OCI-LY1 (cell line): Measurements from ENCODE around the gene GLIS1.

Experiments used
- EZH2 ChIP-seq: fragments of 200-600 bp; sonication (generic), shearing (Covaris generic); IDR thresholded peaks from 2 replicates; pipeline ENCODE4 v1.8.0; 2017; ENCODE audit warnings: borderline replicate concordance, mixed run types, mild to moderate bottlenecking, antibody characterized with exemption, low read length, moderate library complexity, mixed read lengths
- TF ChIP-seq, protein P1 (sequence below): fragments of 200-600 bp; sonication (generic), shearing (Covaris generic); IDR thresholded peaks from 2 replicates; pipeline ENCODE4 v1.5.1; 2017; ENCODE audit warnings: mild to moderate bottlenecking, antibody characterized with exemption, low read length, moderate library complexity, mixed read lengths

- no peak for TF ChIP-seq EZH2
- TF ChIP-seq, protein P1, sequence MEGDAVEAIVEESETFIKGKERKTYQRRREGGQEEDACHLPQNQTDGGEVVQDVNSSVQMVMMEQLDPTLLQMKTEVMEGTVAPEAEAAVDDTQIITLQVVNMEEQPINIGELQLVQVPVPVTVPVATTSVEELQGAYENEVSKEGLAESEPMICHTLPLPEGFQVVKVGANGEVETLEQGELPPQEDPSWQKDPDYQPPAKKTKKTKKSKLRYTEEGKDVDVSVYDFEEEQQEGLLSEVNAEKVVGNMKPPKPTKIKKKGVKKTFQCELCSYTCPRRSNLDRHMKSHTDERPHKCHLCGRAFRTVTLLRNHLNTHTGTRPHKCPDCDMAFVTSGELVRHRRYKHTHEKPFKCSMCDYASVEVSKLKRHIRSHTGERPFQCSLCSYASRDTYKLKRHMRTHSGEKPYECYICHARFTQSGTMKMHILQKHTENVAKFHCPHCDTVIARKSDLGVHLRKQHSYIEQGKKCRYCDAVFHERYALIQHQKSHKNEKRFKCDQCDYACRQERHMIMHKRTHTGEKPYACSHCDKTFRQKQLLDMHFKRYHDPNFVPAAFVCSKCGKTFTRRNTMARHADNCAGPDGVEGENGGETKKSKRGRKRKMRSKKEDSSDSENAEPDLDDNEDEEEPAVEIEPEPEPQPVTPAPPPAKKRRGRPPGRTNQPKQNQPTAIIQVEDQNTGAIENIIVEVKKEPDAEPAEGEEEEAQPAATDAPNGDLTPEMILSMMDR, result no peak
Measured at GRCh38 chr1:53502641-53503432, 236.1 kb downstream of the GLIS1 start.
